ENCODE data around the gene VENTX. TPM values are rescaled to one million over a fixed set of nuclear protein-coding genes. Genes with fewer than 3 reads are reported as not detected.

VENTX gene
- total and polyA plus RNA-seq, 7 donors = 0.36 to 1.4 (median 0.83) TPM; not detected in 2

- DNase-seq = no peak
- intact Hi-C loops (cut with DNase I) = no loop called here
Observed at GRCh38 chr10:133210398-133211140, 27.1 kb upstream of the VENTX start.

GRCh38 chr10:133211141-133211830 is 26.4 kb upstream of the VENTX start:
- no peaks in the 10 kb centered on the region for H3K9me3 ChIP-seq
- no peak overlapping the region for H3K27ac ChIP-seq
- intact Hi-C loops (cut with DNase I) = no loop called here
- H3K4me1 ChIP-seq = no peaks in the 10 kb centered on the region
- no peak for DNase-seq
- H3K4me3 ChIP-seq = no peak overlapping the region
- TF ChIP-seq CTCF (IDR thresholded peaks at IDR 0.05) (no peak), POLR2A (IDR thresholded peaks at IDR 0.05) (no peak), EP300 (IDR thresholded peaks at IDR 0.05) (no peak), POLR2AphosphoS5 (IDR thresholded peaks at IDR 0.05) (no peak)
- peaks cover 0 to 18% (median 0%) of the 10 kb centered on the region in 3 donors for H3K27me3 ChIP-seq
- WGBS, 2 donors = 77 to 86% methylated on average over 25 of the region's 25 CpGs
- no peaks in the 10 kb centered on the region for H3K36me3 ChIP-seq

More at GRCh38 chr10:133210398-133211140, 27.1 kb upstream of the VENTX start:
- Histone ChIP-seq H3K27me3 (peaks cover 0 to 18% (median 0%) of the 10 kb centered on the region in 3 donors), H3K9me3 (no peaks in the 10 kb centered on the region), H3K4me3 (no peak overlapping the region), H3K4me1 (no peaks in the 10 kb centered on the region), H3K36me3 (no peaks in the 10 kb centered on the region), H3K27ac (no peak overlapping the region)
- TF ChIP-seq EP300 (IDR thresholded peaks at IDR 0.05) = no peak
- TF ChIP-seq POLR2A (IDR thresholded peaks at IDR 0.05) = no peak
- no peak for TF ChIP-seq CTCF (IDR thresholded peaks at IDR 0.05)
- TF ChIP-seq POLR2AphosphoS5 (IDR thresholded peaks at IDR 0.05) = no peak
- WGBS, 2 donors = 64 to 65% methylated on average over 27 of the region's 27 CpGs

GRCh38 chr10:133211959-133212852 is 25.4 kb upstream of the VENTX start:
- Histone ChIP-seq H3K36me3 (no peaks in the 10 kb centered on the region), H3K27me3 (peaks cover 0 to 18% (median 0%) of the 10 kb centered on the region in 3 donors), H3K9me3 (no peaks in the 10 kb centered on the region), H3K4me1 (no peaks in the 10 kb centered on the region), H3K27ac (no peak overlapping the region), H3K4me3 (no peak overlapping the region)
- intact Hi-C loops (cut with DNase I) = no loop called here
- WGBS, 2 donors = 85 to 90% methylated on average over 34 of the region's 34 CpGs
- DNase-seq = no peak
- TF ChIP-seq POLR2AphosphoS5 (IDR thresholded peaks at IDR 0.05) (no peak), EP300 (IDR thresholded peaks at IDR 0.05) (no peak), POLR2A (IDR thresholded peaks at IDR 0.05) (no peak), CTCF (IDR thresholded peaks at IDR 0.05) (no peak)

- Histone ChIP-seq H3K27me3 (peaks cover 0 to 18% (median 0%) of the 10 kb centered on the region in 3 donors), H3K4me1 (no peaks in the 10 kb centered on the region), H3K27ac (no peak overlapping the region), H3K4me3 (no peak overlapping the region), H3K9me3 (no peaks in the 10 kb centered on the region), H3K36me3 (no peaks in the 10 kb centered on the region)
- no peak for TF ChIP-seq CTCF (IDR thresholded peaks at IDR 0.05)
- TF ChIP-seq POLR2A (IDR thresholded peaks at IDR 0.05) = no peak
- intact Hi-C loops (cut with DNase I) = no loop called here
- no peak for DNase-seq
- WGBS, 2 donors = 80 to 88% methylated on average over 20 of the region's 20 CpGs
Observed at GRCh38 chr10:133212853-133213494, 24.7 kb upstream of the VENTX start.

All from sigmoid colon (tissue), 7 donors.